GM18511 (cell line): ENCODE results near the gene LBH.

Source experiments
- ATAC-seq: cut with Tn5 transposase; IDR thresholded peaks from one replicate; pipeline ENCODE4 v1.9.1; 2021; ENCODE audit warnings: mild to moderate bottlenecking, moderate library complexity; ENCODE audit not compliant: unreplicated experiment

Gene LBH

DNA sequence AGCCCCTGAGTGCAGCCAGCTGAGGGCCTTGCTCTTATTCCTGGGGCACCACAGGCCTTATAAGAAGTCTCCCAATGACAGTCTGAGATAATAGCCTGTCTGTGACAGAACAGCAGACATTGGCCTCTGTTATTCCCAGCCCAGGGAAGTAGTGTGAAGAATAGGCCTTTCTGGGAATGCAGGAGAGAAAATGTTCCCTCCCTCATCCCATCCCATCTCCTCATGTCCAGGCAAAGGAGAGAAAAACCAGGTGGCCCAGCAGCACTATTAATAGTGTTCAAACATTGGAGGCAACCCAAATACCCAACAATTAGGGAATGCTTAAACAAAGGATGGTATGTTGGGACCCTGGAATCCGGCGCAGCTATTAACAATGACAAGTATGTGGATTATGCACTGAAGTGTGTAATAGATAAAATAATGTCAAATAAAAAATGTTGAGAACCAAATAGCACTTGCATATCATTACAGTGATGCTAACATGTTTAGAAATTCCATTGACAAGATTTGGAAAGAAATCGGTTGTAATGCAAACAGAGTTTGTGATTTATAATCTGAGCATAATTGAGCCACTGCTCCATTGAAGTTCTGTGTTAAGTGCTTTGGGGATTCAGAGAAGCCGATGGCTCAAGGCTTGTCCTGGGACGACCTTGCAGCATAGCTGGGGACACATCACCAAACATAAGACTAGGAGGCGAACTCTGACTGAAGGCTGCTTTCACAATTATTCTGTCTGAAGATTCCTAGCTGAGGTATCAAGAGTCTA is 69.3 kb downstream of the LBH start:
- no peak for ATAC-seq

DNA sequence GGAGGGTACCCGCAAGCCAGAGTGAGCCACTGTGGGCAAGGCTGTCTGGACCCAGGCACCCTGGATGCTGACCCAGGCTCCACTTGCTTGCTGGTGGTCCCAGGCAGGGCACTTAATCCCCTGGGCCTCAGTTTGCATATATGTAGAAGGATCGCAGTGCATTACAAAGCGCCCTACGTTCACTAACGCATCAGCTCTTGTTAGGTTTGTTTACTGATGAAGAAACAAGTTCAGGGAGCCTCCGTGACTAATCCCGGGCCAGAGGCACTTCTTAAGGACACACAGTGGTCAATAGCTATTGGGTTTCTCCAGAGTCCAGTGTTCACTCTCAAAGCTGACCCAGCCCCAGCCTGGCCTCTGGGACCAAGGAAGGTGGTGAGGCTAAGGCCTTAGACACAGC is 70.2 kb downstream of the LBH start:
- ATAC-seq: no peak

DNA sequence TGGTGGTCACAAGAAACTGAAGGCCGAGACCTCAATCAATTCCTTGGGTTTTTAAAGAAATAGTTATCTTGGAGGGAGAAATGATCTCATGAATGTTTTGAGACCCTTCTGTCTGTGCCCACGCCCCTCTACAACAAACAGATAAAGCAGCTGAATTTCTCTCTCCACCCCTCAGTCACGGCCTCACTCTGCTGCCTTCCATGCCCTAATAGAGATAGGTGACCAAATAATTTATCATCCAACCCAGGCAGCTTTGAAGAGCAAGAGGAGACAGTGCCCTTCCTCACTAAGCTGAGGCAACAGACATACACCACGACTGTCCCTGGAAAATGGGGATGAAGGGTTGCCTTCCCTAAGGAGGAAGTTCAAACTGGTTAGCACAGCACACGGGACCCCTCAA is 71.2 kb downstream of the LBH start:
- ATAC-seq: no peak

DNA sequence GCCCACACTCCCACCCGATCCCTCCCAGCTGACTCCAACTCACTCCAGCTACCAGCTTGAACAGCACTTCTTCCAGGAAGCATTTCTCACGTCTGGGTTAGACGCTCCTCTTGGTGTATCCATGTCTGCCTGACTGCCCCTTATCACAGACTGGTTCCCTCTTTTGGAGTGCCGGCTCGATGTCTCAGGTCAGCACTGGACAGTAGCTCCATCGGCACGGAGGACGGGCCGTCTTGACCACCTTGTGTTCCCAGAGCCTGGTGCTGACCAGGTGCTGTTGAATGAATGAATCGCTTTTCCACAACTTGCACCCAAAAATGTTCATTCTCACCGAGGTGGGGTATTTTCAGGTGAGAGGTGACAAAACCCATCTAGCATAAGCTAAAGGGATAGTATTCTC is 71.8 kb downstream of the LBH start:
- ATAC-seq: no peak

DNA sequence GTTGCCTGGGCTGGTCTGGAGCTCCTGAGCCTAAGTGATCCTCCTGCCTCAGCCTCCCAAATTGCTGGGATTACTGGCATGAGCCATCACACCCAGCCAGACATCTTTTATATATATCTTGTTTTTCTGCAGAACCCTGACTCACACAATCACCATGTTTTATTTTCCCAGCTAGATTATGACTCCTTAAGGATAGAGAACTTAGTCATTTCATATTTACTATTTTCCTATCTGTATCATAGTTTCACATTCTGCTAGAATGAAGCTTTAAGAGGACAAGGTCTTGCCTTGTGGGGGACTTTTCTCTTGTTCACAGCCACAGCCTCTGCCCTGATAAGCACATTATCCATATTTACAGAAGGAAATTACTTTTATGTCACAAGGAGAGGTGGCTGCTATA is 73.9 kb downstream of the LBH start:
- ATAC-seq: no peak

DNA sequence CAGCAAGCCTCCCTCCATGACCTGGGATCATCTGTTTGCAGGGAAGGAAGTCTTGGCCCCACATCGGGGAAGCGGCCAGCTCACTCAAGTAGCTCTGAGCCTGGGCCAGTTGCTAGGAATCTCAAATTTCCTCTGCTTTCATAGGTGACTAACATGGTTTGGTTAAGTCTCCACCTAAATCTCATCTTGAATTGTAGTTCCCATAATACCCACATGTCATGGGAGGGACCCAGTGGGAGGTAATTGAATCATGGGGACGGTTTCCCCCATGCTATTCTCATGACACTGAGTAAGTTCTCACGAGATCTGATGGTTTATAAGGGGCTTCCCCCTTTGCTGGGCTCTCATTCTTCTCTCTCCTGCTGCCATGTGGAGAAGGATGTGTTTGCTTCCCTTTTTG is 75.2 kb downstream of the LBH start:
- ATAC-seq: no peak

DNA sequence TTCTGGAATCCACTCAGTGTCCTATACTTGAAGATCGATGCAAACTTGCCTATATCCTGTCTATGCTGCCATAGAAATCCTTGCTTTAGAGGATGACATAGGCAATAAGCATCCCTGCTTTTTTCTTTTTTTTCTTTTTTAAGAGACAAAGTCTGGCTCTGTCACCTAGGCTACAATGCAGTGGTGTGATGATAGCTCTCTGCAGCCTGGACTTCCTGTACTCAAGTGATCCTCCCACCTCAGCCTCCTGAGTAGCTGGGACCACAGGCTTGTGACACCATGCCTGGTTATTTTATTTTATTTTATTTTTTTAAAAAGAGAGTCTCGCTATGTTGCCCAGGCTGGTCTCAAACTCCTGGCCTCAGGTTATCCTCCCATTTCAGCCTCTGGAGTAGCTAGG is 76.9 kb downstream of the LBH start:
- no peak for ATAC-seq
